ENCODE measurements around the gene KLHL29.

KLHL29 gene

GRCh38 chr2:23595021-23595420, 210.0 kb downstream of the KLHL29 start:
- Histone ChIP-seq H2AFZ (ENCODE audit: low read length) (no peak overlapping the region), H4K20me1 (ENCODE audit: insufficient read depth, low read length) (no peaks in the 10 kb centered on the region), H3K9me2 (replicated peaks; ENCODE audit: insufficient read depth, low read length) (no peaks in the 10 kb centered on the region), H3K4me2 (ENCODE audit: low read depth, low read length) (no peak overlapping the region), H3K9ac (ENCODE audit: low read length) (no peak overlapping the region), H3K27ac (ENCODE audit: low read length) (no peak overlapping the region), H3K4me1 (ENCODE audit: low read length) (no peaks in the 10 kb centered on the region), H3K27me3 (replicated peaks; ENCODE audit: insufficient read depth, low read length) (no peaks in the 10 kb centered on the region), H3K79me2 (ENCODE audit: low read length) (no peaks in the 10 kb centered on the region), H3K9me3 (replicated peaks; ENCODE audit: insufficient read depth, low read length) (no peaks in the 10 kb centered on the region), H3K4me3 (ENCODE audit: low read length) (no peak overlapping the region), H3K36me3 (replicated peaks; ENCODE audit: insufficient read depth, low read length) (no peaks in the 10 kb centered on the region), H3F3A (ENCODE audit: insufficient read depth, low read length) (no peaks in the 10 kb centered on the region)
- DNase-seq = no peak
- TF ChIP-seq CTCF (IDR thresholded peaks at IDR 0.05; ENCODE audit: low read length) (no peak), EZH2phosphoT487 (IDR thresholded peaks at IDR 0.05; ENCODE audit: low read length) (no peak), EZH2 (optimal IDR thresholded peaks at IDR 0.05; ENCODE audit: low read depth, low read length) (no peak)

- H2AFZ ChIP-seq (ENCODE audit: low read length) = no peak overlapping the region
- no peaks in the 10 kb centered on the region for H3K4me1 ChIP-seq (ENCODE audit: low read length)
- no peak overlapping the region for H3K4me2 ChIP-seq (ENCODE audit: low read depth, low read length)
- no peak overlapping the region for H3K9ac ChIP-seq (ENCODE audit: low read length)
- H3K79me2 ChIP-seq (ENCODE audit: low read length) = no peaks in the 10 kb centered on the region
- no peaks in the 10 kb centered on the region for H3K9me2 ChIP-seq (replicated peaks; ENCODE audit: insufficient read depth, low read length)
- no peaks in the 10 kb centered on the region for H3K9me3 ChIP-seq (replicated peaks; ENCODE audit: insufficient read depth, low read length)
- H3K27me3 ChIP-seq (replicated peaks; ENCODE audit: insufficient read depth, low read length) = no peaks in the 10 kb centered on the region
- no peak for DNase-seq
- H4K20me1 ChIP-seq (ENCODE audit: insufficient read depth, low read length) = no peaks in the 10 kb centered on the region
- no peaks in the 10 kb centered on the region for H3K36me3 ChIP-seq (replicated peaks; ENCODE audit: insufficient read depth, low read length)
- H3F3A ChIP-seq (ENCODE audit: insufficient read depth, low read length) = no peaks in the 10 kb centered on the region
- no peak overlapping the region for H3K4me3 ChIP-seq (ENCODE audit: low read length)
- TF ChIP-seq EZH2phosphoT487 (IDR thresholded peaks at IDR 0.05; ENCODE audit: low read length) (no peak), CTCF (IDR thresholded peaks at IDR 0.05; ENCODE audit: low read length) (no peak), EZH2 (optimal IDR thresholded peaks at IDR 0.05; ENCODE audit: low read depth, low read length) (no peak)
- H3K27ac ChIP-seq (ENCODE audit: low read length) = no peak overlapping the region
Observed at GRCh38 chr2:23595601-23596251, 210.7 kb downstream of the KLHL29 start.

GRCh38 chr2:23596316-23596885, 211.4 kb downstream of the KLHL29 start:
- H2AFZ ChIP-seq (ENCODE audit: low read length) = no peak overlapping the region
- H3K27ac ChIP-seq (ENCODE audit: low read length) = no peak overlapping the region
- H3K4me1 ChIP-seq (ENCODE audit: low read length) = no peaks in the 10 kb centered on the region
- H3K4me3 ChIP-seq (ENCODE audit: low read length) = no peak overlapping the region
- TF ChIP-seq CTCF (IDR thresholded peaks at IDR 0.05; ENCODE audit: low read length) (no peak), EZH2 (optimal IDR thresholded peaks at IDR 0.05; ENCODE audit: low read depth, low read length) (no peak), EZH2phosphoT487 (IDR thresholded peaks at IDR 0.05; ENCODE audit: low read length) (no peak)
- no peak overlapping the region for H3K9ac ChIP-seq (ENCODE audit: low read length)
- H3K4me2 ChIP-seq (ENCODE audit: low read depth, low read length) = no peak overlapping the region
- DNase-seq = peak; percentile 11
- H3K36me3 ChIP-seq (replicated peaks; ENCODE audit: insufficient read depth, low read length) = no peaks in the 10 kb centered on the region
- H3F3A ChIP-seq (ENCODE audit: insufficient read depth, low read length) = no peaks in the 10 kb centered on the region
- no peaks in the 10 kb centered on the region for H3K79me2 ChIP-seq (ENCODE audit: low read length)
- no peaks in the 10 kb centered on the region for H4K20me1 ChIP-seq (ENCODE audit: insufficient read depth, low read length)
- H3K9me3 ChIP-seq (replicated peaks; ENCODE audit: insufficient read depth, low read length) = no peaks in the 10 kb centered on the region
- no peaks in the 10 kb centered on the region for H3K27me3 ChIP-seq (replicated peaks; ENCODE audit: insufficient read depth, low read length)
- H3K9me2 ChIP-seq (replicated peaks; ENCODE audit: insufficient read depth, low read length) = no peaks in the 10 kb centered on the region
